WI38 (cell line): Measurements from ENCODE around the gene MIPEP.
"Not testable (repeated sequence)": the region's sequence is repeated elsewhere in the genome, so short reads cannot be mapped to it uniquely, and the experiment has no call there.

Source experiments
- H3K4me3 ChIP-seq: 2 replicates; pipeline ENCODE4 v1.5.1; 2011; ENCODE audit warnings: low read depth, mild to moderate bottlenecking, control low read depth, low read length
- TF ChIP-seq, protein P1 (sequence below): IDR thresholded peaks from 2 replicates; pipeline ENCODE4 v1.5.1; 2012; ENCODE audit warnings: low read depth, mild to moderate bottlenecking, control low read depth, low read length

MIPEP gene

DNA sequence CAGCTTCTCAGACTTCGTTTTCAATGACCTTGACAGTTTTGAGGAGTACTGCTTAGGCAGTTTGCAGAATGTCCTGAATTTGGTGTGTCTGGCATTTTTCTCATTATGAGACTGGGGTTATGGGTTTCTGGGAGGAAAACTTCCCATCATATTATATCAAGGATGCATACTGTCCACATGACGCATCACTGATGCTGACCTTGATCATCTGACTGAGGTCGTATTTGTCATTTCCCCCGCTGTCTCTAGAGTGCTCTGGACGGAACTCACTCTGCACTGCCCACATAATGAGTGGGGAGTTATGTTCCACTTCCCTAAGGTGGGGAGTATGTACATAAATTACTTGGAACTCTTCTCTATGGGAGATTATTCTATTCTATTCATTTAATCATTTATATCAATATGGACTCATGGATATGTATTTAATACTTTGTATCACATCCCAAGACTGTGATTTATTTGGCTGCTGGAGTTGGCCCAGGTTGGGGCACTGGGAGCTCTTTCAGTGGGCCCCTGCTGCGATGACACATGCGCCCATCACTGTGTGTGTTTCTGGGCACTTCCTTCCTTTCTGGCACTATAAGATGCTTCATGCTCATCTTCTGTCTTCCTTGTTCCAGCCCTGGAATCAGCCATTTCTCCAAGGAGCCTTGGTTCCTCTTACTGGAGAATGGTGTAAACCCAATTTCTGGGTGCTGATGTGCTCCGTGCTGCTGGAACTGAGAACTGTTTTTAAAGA lies 138.6 kb downstream of the MIPEP start:
- TF ChIP-seq, protein P1, sequence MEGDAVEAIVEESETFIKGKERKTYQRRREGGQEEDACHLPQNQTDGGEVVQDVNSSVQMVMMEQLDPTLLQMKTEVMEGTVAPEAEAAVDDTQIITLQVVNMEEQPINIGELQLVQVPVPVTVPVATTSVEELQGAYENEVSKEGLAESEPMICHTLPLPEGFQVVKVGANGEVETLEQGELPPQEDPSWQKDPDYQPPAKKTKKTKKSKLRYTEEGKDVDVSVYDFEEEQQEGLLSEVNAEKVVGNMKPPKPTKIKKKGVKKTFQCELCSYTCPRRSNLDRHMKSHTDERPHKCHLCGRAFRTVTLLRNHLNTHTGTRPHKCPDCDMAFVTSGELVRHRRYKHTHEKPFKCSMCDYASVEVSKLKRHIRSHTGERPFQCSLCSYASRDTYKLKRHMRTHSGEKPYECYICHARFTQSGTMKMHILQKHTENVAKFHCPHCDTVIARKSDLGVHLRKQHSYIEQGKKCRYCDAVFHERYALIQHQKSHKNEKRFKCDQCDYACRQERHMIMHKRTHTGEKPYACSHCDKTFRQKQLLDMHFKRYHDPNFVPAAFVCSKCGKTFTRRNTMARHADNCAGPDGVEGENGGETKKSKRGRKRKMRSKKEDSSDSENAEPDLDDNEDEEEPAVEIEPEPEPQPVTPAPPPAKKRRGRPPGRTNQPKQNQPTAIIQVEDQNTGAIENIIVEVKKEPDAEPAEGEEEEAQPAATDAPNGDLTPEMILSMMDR: no peak
- H3K4me3 ChIP-seq: no peak overlapping the region

DNA sequence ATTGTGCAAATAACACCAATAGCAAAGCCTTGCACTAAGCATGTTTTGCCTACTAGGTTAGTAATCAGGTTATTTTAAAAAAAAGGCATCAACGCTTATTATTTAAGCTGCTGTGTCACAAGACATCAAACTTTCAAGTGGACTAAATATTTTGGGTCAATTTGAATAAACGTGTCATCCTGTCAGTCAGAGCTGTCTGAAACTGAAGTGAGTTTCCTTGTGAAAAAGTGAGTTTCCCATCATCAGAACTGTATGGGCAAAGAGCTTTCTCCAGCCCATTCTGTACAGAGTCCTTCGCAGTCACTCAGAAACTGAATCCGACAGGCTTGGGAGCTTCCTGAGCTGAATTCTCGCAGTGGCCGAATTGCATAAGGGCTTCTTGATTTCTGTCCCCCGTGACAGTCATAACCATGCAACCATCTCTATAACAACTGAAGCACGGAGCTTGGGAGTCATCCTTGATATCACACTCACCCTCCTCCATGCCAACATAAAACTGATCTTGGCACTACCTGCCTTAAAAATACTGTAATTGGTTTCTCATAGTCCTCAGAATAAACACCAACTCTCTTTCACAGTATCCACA lies 139.8 kb downstream of the MIPEP start:
- TF ChIP-seq, protein P1: no peak
- no peak overlapping the region for H3K4me3 ChIP-seq

DNA sequence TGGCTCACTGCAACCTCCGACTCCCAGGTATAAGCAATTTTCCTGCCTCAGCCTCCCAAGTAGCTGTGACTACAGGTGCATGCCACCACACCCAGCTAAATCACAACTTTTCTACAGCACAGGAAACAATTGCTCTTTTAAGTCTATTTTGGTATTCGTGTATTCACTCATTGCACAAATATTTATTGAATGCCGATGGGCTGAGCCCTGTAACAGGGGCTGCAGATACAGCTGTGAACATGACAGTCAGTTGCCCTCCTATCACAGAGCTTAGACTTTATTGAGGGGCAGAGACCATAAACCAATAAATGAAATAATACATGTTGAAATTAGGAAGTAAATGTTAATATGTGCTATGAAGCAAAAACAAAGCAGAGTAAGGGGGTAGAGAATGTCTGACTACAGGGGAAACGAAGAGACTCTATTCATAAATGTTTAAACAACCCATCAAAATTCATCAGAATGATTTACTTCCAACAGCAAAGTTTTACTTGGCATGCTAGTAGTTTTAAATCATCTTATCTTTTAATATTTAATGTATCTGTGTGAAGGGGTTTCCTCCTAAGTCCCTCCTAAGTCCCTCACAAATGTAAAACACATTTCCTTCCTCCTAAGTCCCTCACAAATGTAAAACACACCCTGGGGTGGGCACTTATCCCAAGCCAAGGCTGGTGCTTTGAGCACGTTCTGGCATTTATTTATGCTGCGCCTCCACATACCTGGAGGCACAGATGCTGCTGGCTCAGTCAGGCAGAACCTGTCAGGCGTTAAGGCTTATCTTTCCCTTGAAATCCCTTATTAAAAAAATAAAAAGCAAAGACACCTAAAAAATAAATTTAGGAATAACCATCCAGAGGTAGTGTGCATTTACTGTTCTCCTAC lies 140.8 kb downstream of the MIPEP start:
- no peak overlapping the region for H3K4me3 ChIP-seq
- TF ChIP-seq, protein P1: no peak

DNA sequence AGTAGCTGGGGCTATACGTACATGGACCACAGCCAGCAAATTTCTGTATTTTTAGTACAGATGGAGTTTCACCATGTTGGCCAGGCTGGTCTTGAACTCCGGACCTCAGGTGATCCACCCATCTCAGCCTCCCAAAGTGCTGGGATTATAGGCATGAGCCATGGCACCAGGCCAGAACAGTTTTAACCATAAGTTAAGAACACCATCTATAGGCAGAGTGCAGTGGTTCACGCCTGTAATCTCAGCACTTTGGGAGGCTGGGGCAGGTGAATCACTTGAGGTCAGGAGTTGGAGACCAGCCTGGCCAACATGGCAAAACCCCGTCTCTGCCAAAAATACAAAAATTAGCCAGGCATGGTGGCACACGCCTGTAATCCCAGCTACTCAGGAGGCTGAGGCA lies 143.1 kb downstream of the MIPEP start:
- not testable (repeated sequence) for H3K4me3 ChIP-seq

DNA sequence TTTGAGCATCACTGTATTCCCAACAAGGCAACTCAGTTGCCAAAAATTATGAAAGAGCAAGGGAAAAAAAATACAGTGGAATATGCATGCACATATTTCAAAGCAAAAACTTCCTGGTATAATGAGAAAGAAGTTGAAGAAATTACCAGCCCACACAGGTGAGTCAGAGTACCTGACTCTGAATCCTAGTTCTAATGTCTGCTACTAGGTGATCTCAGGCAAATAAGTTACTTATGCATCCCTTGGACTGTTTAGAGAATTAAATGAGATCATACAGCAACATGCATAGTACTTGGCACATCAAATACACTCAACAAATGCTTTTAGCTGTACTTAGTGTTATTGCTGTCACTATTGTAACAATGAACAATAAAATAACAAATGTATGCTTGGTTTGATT lies 144.9 kb downstream of the MIPEP start:
- TF ChIP-seq, protein P1: no peak
- H3K4me3 ChIP-seq: no peak overlapping the region

DNA sequence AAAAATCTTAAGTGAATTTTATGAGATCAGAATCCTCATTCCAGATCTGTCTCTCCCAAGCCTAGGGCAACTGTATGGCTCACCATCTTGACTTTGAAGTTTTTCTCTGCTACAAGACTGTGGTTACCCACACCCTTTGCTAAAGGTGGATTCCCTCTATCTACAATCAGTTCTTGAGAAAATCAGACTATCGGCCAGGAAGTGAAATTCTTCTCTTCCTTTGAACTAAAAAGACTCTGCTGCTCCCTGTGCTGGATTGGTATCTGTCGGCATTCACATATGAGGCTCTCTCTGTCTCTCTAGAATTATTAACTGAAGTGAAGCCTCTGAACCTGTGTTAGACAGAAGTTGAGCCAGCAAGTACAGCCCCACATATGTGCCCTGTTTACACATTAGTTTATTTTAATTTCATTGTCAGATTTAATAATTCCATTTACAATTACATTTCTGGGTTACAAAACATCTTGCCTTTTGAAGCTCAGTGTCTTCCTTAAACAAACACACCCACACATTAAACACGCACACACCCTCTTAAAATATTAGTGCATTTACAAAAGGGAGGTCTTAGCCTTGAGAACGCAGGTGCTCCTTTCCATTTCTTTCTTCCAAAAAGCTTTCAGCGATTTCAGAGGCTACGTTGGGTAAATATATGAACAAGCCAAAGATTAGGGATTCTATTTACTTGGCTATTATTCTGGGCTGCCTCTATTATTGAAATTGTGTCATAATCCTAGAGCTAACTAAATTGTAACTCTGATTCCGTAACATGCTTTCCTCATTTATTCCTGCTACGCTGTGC lies 145.7 kb downstream of the MIPEP start:
- TF ChIP-seq, protein P1: no peak
- H3K4me3 ChIP-seq: no peak overlapping the region

DNA sequence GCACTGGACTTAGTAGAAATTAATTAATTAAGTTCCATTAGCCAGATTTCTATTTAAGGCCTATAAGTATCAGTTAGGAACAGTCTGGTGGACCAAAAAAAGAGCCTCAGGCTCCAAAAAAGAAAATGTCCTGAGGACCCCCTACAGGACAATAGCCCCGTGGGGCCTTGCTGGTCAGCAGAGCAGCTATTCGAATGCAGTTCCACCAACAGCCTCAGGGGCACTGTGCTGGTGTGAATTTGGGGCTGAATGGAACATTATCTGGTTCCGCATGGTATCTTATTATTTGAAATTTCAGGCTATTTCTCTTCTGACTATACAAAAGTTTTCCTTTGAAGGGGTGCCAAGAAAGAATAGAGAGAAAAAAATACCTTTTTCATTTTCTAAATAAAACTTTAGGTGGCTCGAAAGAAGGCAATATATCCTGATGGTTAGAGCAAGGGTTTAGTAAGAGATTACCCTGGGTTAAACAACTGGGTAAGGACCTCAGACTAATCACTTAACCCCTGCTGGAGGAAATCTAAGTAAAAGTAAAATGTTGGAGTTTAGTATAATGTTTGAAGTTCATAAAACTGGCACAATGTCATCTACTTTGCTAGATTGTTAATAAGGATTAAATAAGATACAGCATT lies 147.2 kb downstream of the MIPEP start:
- H3K4me3 ChIP-seq: no peak overlapping the region
- TF ChIP-seq, protein P1: peak; percentile 34; the same call in 1 of the 2 replicates
